ENCODE data around the gene TATDN3.

DNA sequence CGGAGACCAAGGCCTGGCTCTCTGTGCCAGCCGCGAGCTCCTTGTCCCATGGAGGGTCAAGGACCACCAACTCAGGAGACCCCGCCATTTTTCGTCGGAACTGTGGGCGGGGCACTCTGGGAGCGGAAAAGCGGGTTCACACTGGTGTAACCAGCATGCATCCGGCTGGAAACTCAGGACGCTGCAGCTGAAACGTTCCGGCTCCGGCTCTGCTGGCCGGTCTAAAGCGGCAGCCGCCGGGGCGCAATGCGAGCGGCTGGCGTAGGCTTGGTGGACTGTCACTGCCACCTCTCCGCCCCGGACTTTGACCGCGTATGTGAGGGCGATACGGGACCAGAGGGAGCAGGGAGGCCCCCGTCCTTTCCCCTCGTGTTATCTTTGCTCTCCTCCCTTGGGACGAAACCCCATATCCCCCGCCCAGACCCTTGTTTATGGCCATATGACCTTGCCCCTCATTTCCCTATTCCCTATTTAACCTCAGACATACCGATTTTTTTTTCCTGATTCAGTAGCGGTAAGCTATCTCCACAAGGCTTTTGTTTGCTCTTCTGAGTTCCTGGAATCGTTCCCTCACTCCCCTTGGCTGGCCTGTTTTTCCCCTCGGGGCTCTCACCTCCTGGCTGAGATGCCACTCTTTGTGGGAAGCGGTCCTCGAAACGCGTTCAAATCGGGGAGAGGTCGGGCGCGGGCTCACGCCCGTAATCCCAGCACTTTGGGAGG lies at the start of gene TATDN3, which contains the start of gene NSL1:
- TF ChIP-seq, protein P1, sequence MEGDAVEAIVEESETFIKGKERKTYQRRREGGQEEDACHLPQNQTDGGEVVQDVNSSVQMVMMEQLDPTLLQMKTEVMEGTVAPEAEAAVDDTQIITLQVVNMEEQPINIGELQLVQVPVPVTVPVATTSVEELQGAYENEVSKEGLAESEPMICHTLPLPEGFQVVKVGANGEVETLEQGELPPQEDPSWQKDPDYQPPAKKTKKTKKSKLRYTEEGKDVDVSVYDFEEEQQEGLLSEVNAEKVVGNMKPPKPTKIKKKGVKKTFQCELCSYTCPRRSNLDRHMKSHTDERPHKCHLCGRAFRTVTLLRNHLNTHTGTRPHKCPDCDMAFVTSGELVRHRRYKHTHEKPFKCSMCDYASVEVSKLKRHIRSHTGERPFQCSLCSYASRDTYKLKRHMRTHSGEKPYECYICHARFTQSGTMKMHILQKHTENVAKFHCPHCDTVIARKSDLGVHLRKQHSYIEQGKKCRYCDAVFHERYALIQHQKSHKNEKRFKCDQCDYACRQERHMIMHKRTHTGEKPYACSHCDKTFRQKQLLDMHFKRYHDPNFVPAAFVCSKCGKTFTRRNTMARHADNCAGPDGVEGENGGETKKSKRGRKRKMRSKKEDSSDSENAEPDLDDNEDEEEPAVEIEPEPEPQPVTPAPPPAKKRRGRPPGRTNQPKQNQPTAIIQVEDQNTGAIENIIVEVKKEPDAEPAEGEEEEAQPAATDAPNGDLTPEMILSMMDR (IDR thresholded peaks at IDR 0.05) = peak in 2 of 12 donors; percentile 12 to 15
- TF ChIP-seq POLR2A (IDR thresholded peaks at IDR 0.05) = peak in 1 of 2 donors; percentile 75
